ENCODE results near the gene MED13L.
"Not testable (repeated sequence)": the region's sequence is repeated elsewhere in the genome, so short reads cannot be mapped to it uniquely, and the experiment has no call there.

The MED13L gene

GRCh38 chr12:115999582-115999981 is 277.9 kb downstream of the MED13L start:
- DNase-seq = no peak

- no peak for DNase-seq
These were observed 278.6 kb downstream of the MED13L start for GRCh38 chr12:115998794-115999478.

GRCh38 chr12:115998119-115998633 is 279.3 kb downstream of the MED13L start:
- DNase-seq = peak in 2 of 5 donors; percentile 3 to 36

- no peak for DNase-seq
These were observed 283.8 kb downstream of the MED13L start for GRCh38 chr12:115993737-115994136.

GRCh38 chr12:115990241-115990640 is 287.3 kb downstream of the MED13L start:
- DNase-seq = no peak

GRCh38 chr12:115988625-115989563 is 288.6 kb downstream of the MED13L start:
- DNase-seq = no peak

GRCh38 chr12:115988212-115988611 is 289.3 kb downstream of the MED13L start:
- DNase-seq = no peak

- no peak for DNase-seq
These were observed 292.9 kb downstream of the MED13L start for GRCh38 chr12:115984616-115985015.

GRCh38 chr12:115983226-115983798 is 294.2 kb downstream of the MED13L start:
- no peak for DNase-seq

GRCh38 chr12:115980339-115980738 is 297.2 kb downstream of the MED13L start:
- DNase-seq = no peak

- DNase-seq = no peak
These were observed 297.6 kb downstream of the MED13L start for GRCh38 chr12:115979851-115980250.

- no peak for DNase-seq
These were observed 298.1 kb downstream of the MED13L start for GRCh38 chr12:115979351-115979750.

- DNase-seq = not testable (repeated sequence)
These were observed 300.7 kb downstream of the MED13L start for GRCh38 chr12:115976829-115977228.

- no peak for DNase-seq
These were observed 302.1 kb downstream of the MED13L start for GRCh38 chr12:115975411-115975810.

GRCh38 chr12:115973968-115974724 is 303.3 kb downstream of the MED13L start:
- no peak for DNase-seq

- DNase-seq = no peak
These were observed 304.4 kb downstream of the MED13L start for GRCh38 chr12:115973066-115973465.

GRCh38 chr12:115972241-115972640 is 305.3 kb downstream of the MED13L start:
- no peak for DNase-seq

- DNase-seq = no peak
These were observed 309.3 kb downstream of the MED13L start for GRCh38 chr12:115968211-115968610.

GRCh38 chr12:115966376-115966775 is 311.1 kb downstream of the MED13L start:
- DNase-seq = peak in 1 of 5 donors; percentile 40

GRCh38 chr12:115964626-115965025 is 312.9 kb downstream of the MED13L start:
- DNase-seq = peak in 1 of 5 donors; percentile 78

- no peak for DNase-seq
These were observed 313.3 kb downstream of the MED13L start for GRCh38 chr12:115964214-115964613.

- DNase-seq = no peak
These were observed 315.3 kb downstream of the MED13L start for GRCh38 chr12:115962216-115962615.

Data from T-helper 1 cell (primary cell).